OCI-LY7 (cell line): ENCODE results near the gene POLR2H.

ENCODE experiments used
- CTCF ChIP-seq: fragments of 200-600 bp; sonication (generic); conservative IDR thresholded peaks from 2 replicates; pipeline ENCODE4 v1.5.1; 2014; ENCODE audit warnings: mild to moderate bottlenecking, antibody characterized with exemption, low read length, moderate library complexity, mixed read lengths
- EZH2phosphoT487 ChIP-seq: fragments of 200-600 bp; sonication (generic); IDR thresholded peaks from 2 replicates; pipeline ENCODE4 v1.6.1; 2018; ENCODE audit warnings: low read depth, borderline replicate concordance, mild to moderate bottlenecking, mixed run types, antibody characterized with exemption, low read length, moderate library complexity, mixed read lengths

- TF ChIP-seq CTCF (no peak), EZH2phosphoT487 (no peak)
Observed at GRCh38 chr3:184335661-184336546, 25.6 kb upstream of the POLR2H start.
